ENCODE data around the gene CACNA1C.
"Not testable (repeated sequence)": the region's sequence is repeated elsewhere in the genome, so short reads cannot be mapped to it uniquely, and the experiment has no call there.

Gene CACNA1C

GRCh38 chr12:2248087-2248900 lies 195.5 kb downstream of the CACNA1C start:
- TF ChIP-seq CTCF (IDR thresholded peaks at IDR 0.05; ENCODE audit: insufficient read depth, low read depth, low read length, missing control alignments) = no peak
- DNase-seq (ENCODE audit: low read depth) = no peak
- H3K4me3 ChIP-seq (ENCODE audit: low read length) = no peak overlapping the region

- no peak overlapping the region for H3K4me3 ChIP-seq (ENCODE audit: low read length)
- no peak for DNase-seq (ENCODE audit: low read depth)
- no peak for TF ChIP-seq CTCF (IDR thresholded peaks at IDR 0.05; ENCODE audit: insufficient read depth, low read depth, low read length, missing control alignments)
Observed at GRCh38 chr12:2248901-2249381, 196.2 kb downstream of the CACNA1C start.

GRCh38 chr12:2250797-2251196 lies 198.0 kb downstream of the CACNA1C start:
- DNase-seq (ENCODE audit: low read depth) = no peak
- H3K4me3 ChIP-seq (ENCODE audit: low read length) = no peak overlapping the region

GRCh38 chr12:2251526-2252209 lies 198.9 kb downstream of the CACNA1C start:
- no peak for DNase-seq (ENCODE audit: low read depth)
- TF ChIP-seq CTCF (IDR thresholded peaks at IDR 0.05; ENCODE audit: insufficient read depth, low read depth, low read length, missing control alignments) = no peak
- no peak overlapping the region for H3K4me3 ChIP-seq (ENCODE audit: low read length)

More at GRCh38 chr12:2250797-2251196, 198.0 kb downstream of the CACNA1C start:
- no peak for TF ChIP-seq CTCF (IDR thresholded peaks at IDR 0.05; ENCODE audit: insufficient read depth, low read depth, low read length, missing control alignments)

GRCh38 chr12:2255311-2255710 lies 202.5 kb downstream of the CACNA1C start:
- no peak overlapping the region for H3K4me3 ChIP-seq (ENCODE audit: low read length)
- no peak for DNase-seq (ENCODE audit: low read depth)
- TF ChIP-seq CTCF (IDR thresholded peaks at IDR 0.05; ENCODE audit: insufficient read depth, low read depth, low read length, missing control alignments) = no peak

- peak; percentile 24 for DNase-seq (ENCODE audit: low read depth)
- H3K4me3 ChIP-seq (ENCODE audit: low read length) = not testable (repeated sequence)
Observed at GRCh38 chr12:2255731-2256130, 202.9 kb downstream of the CACNA1C start.

GRCh38 chr12:2256453-2256852 lies 203.7 kb downstream of the CACNA1C start:
- DNase-seq (ENCODE audit: low read depth) = no peak
- no peak overlapping the region for H3K4me3 ChIP-seq (ENCODE audit: low read length)

More at GRCh38 chr12:2256453-2256852, 203.7 kb downstream of the CACNA1C start:
- TF ChIP-seq CTCF (IDR thresholded peaks at IDR 0.05; ENCODE audit: insufficient read depth, low read depth, low read length, missing control alignments) = no peak

Measured in epithelial cell of esophagus (primary cell).